Measurements from ENCODE around the gene ASPA.

GRCh38 chr17:3526971-3527370 lies 51.2 kb downstream of the ASPA start:
- TF ChIP-seq CTCF (IDR thresholded peaks at IDR 0.05; ENCODE audit: low read depth, low read length, poor library complexity, severe bottlenecking), result no peak
- no peak for TF ChIP-seq EZH2phosphoT487 (IDR thresholded peaks at IDR 0.05; ENCODE audit: borderline replicate concordance, low read length)
